Mesodermal cell (in vitro differentiated cells): ENCODE data around the gene GRIA4.
"Not testable (repeated sequence)": the region's sequence is repeated elsewhere in the genome, so short reads cannot be mapped to it uniquely, and the experiment has no call there.

Source experiments
- H3K27ac ChIP-seq: 2 replicates; pipeline ENCODE4 v1.7.0; 2013; ENCODE audit warnings: mild to moderate bottlenecking, low read depth, low read length, moderate library complexity; ENCODE audit not compliant: severe bottlenecking
- H3K36me3 ChIP-seq: 2 replicates; pipeline ENCODE4 v1.7.1; 2013; ENCODE audit warnings: mild to moderate bottlenecking, low read length, moderate library complexity; ENCODE audit not compliant: control insufficient read depth, insufficient read depth
- H3K4me1 ChIP-seq: one replicate; pipeline ENCODE4 v1.7.1; 2013; ENCODE audit warnings: mild to moderate bottlenecking, low read length; ENCODE audit not compliant: insufficient read depth, control insufficient read depth, poor library complexity, severe bottlenecking
- H3K4me3 ChIP-seq: 2 replicates; pipeline ENCODE4 v1.7.0; 2013; ENCODE audit warnings: low read length, control low read depth, mild to moderate bottlenecking; ENCODE audit not compliant: insufficient read depth, poor library complexity, severe bottlenecking; ENCODE audit errors: extremely low read depth
- H3K9me3 ChIP-seq: 2 replicates; pipeline ENCODE4 v1.7.1; 2013; ENCODE audit warnings: mild to moderate bottlenecking, low read length, moderate library complexity; ENCODE audit not compliant: control insufficient read depth
- WGBS, 2 experiments: methylation state at CpG; one replicate each; pipeline ENCODE4 v1.1.5; 2013; ENCODE audit warnings: missing lambda C conversion rate in 2 of 2; ENCODE audit not compliant: insufficient coverage in 2 of 2; 5-methylcytosine and 5-hydroxymethylcytosine counted together

The GRIA4 gene

GRCh38 chr11:105989124-105989523, 379.3 kb downstream of the GRIA4 start:
- Histone ChIP-seq H3K9me3 (no peaks in the 10 kb centered on the region), H3K27ac (no peak overlapping the region), H3K36me3 (peaks cover 2% of the 10 kb centered on the region), H3K4me3 (no peak overlapping the region), H3K4me1 (no peaks in the 10 kb centered on the region)
- WGBS, 2 experiments: no CpG with 5 or more reads among the region's 2 CpGs

GRCh38 chr11:105991888-105992287, 382.0 kb downstream of the GRIA4 start:
- Histone ChIP-seq H3K9me3 (no peaks in the 10 kb centered on the region), H3K36me3 (peaks cover 15% of the 10 kb centered on the region), H3K4me3 (no peak overlapping the region), H3K4me1 (no peaks in the 10 kb centered on the region), H3K27ac (no peak overlapping the region)
- 83 to 100% methylated on average over 2 of the region's 4 CpGs for WGBS, 2 experiments

- Histone ChIP-seq H3K9me3 (peaks cover 16% of the 10 kb centered on the region), H3K27ac (no peak overlapping the region)
- WGBS, 2 experiments: 90 to 92% methylated on average over 2 to 3 of the region's 4 CpGs
These were observed 391.6 kb downstream of the GRIA4 start for GRCh38 chr11:106001304-106002012.

GRCh38 chr11:106003094-106003493, 393.2 kb downstream of the GRIA4 start:
- no CpG with 5 or more reads among the region's 4 CpGs for WGBS, 2 experiments

More at GRCh38 chr11:106001304-106002012, 391.6 kb downstream of the GRIA4 start:
- Histone ChIP-seq H3K36me3 (peaks cover 19% of the 10 kb centered on the region), H3K4me1 (no peaks in the 10 kb centered on the region), H3K4me3 (no peak overlapping the region)

GRCh38 chr11:106011481-106011880, 401.6 kb downstream of the GRIA4 start:
- no peak overlapping the region for H3K4me3 ChIP-seq
- no peak overlapping the region for H3K27ac ChIP-seq
- H3K36me3 ChIP-seq: peaks cover 46% of the 10 kb centered on the region
- no peaks in the 10 kb centered on the region for H3K4me1 ChIP-seq
- WGBS, 2 experiments: 93% methylated on average over 1 of the region's 2 CpGs
- no peaks in the 10 kb centered on the region for H3K9me3 ChIP-seq

More at GRCh38 chr11:106003094-106003493, 393.2 kb downstream of the GRIA4 start:
- peaks cover 35% of the 10 kb centered on the region for H3K36me3 ChIP-seq
- not testable (repeated sequence) for H3K4me1 ChIP-seq, H3K4me3 ChIP-seq, H3K27ac ChIP-seq
- peaks cover 16% of the 10 kb centered on the region for H3K9me3 ChIP-seq

GRCh38 chr11:106012744-106013143, 402.9 kb downstream of the GRIA4 start:
- 80 to 86% methylated on average over 1 of the region's 3 CpGs for WGBS, 2 experiments
- Histone ChIP-seq H3K36me3 (peaks cover 33% of the 10 kb centered on the region), H3K4me1 (no peaks in the 10 kb centered on the region), H3K9me3 (no peaks in the 10 kb centered on the region), H3K4me3 (no peak overlapping the region), H3K27ac (peak overlapping the region; percentile 48)

- Histone ChIP-seq H3K27ac (no peak overlapping the region), H3K4me3 (no peak overlapping the region), H3K9me3 (no peaks in the 10 kb centered on the region), H3K36me3 (peaks cover 22% of the 10 kb centered on the region), H3K4me1 (no peaks in the 10 kb centered on the region)
- 100% methylated on average over 1 to 2 of the region's 2 CpGs for WGBS, 2 experiments
These were observed 404.2 kb downstream of the GRIA4 start for GRCh38 chr11:106014035-106014434.

- H3K9me3 ChIP-seq: no peaks in the 10 kb centered on the region
These were observed 404.7 kb downstream of the GRIA4 start for GRCh38 chr11:106014620-106015019.

GRCh38 chr11:106015066-106015465, 405.2 kb downstream of the GRIA4 start:
- Histone ChIP-seq H3K9me3 (no peaks in the 10 kb centered on the region), H3K4me3 (no peak overlapping the region), H3K4me1 (no peaks in the 10 kb centered on the region), H3K36me3 (peaks cover 12% of the 10 kb centered on the region), H3K27ac (no peak overlapping the region)
- no CpG with 5 or more reads among the region's 2 CpGs for WGBS, 2 experiments

More at GRCh38 chr11:106014620-106015019, 404.7 kb downstream of the GRIA4 start:
- H3K27ac ChIP-seq: no peak overlapping the region
- no peak overlapping the region for H3K4me3 ChIP-seq
- H3K36me3 ChIP-seq: peaks cover 16% of the 10 kb centered on the region
- H3K4me1 ChIP-seq: no peaks in the 10 kb centered on the region
- WGBS, 2 experiments: 80 to 88% methylated on average over 1 of the region's 2 CpGs

- Histone ChIP-seq H3K27ac (no peak overlapping the region), H3K4me1 (no peaks in the 10 kb centered on the region), H3K36me3 (peaks cover 3% of the 10 kb centered on the region), H3K9me3 (no peaks in the 10 kb centered on the region), H3K4me3 (no peak overlapping the region)
- 100% methylated on average over 1 of the region's 2 CpGs; no CpG with 5 or more reads in 1 of the 2 experiments for WGBS, 2 experiments
These were observed 407.2 kb downstream of the GRIA4 start for GRCh38 chr11:106017093-106017492.
